HT1080 (cell line): ENCODE measurements around the gene MRTFA. TPM values are rescaled to one million over a fixed set of nuclear protein-coding genes. Genes with fewer than 3 reads are reported as not detected.

Experiments used
- DNase-seq: peaks from one replicate; pipeline ENCODE4 v3.0.0-alpha.2; 2015; ENCODE audit warnings: low read depth
- total RNA-seq: library from RNA; depleted of rRNA; stranded (reverse); fragments of >200 nt; shearing (Covaris generic); gene quantifications from 2 replicates; pipeline ENCODE4 v1.2.3, GENCODE V29; 2014

The MRTFA gene
- total RNA-seq, 1 experiment from 2014 or later, result 23.9 TPM

DNA sequence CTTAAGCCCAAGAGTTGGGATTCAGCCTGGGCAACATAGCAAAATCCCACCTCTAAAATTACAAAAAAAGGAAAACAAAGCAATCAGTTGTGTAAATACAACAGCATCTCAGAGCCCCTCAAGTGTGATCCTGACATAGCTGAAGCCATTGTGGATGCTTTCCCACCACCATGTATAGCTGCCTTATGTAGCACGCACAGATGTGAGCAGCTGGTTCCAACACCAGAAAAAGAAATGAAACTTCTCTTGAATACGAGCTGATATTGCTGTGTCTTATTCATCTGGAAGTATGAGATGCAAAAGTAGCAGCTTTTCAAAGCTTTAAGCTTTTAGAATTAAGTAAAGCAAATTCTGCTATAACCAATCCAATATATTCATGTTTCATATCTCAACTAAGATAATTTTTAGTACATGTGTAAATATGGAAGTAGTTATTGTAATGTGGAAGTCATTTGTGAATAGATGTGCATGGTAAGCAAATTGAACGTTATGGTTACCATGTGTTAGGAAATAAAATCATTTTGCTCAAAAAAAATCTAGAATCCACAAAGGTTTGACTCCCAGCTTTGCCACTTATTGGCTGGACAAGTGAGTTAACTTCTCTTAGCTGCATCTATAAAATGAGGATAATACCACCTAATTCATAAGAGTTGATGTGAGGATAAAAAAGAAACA lies 203.0 kb downstream of the MRTFA start:
- DNase-seq, result no peak

DNA sequence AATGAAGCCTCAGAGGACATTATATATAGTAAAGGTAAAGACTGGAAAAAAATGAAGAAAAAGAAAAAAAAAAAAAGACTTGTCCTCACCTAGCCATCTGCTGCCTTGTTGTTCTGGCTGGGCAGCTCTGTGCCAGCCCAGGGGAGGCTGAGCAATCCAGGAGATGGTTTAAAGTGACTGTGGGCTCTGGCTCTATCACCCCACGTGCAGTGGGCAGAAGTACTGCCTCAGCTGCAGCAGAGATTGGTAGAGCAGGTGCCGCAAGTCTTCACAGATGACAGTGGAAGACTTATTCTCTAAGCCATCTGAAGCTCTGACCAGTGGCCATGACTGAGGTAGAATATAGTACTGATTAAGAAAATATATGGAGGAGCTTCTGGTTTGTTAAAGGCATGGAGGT lies 203.9 kb downstream of the MRTFA start:
- DNase-seq, result no peak

DNA sequence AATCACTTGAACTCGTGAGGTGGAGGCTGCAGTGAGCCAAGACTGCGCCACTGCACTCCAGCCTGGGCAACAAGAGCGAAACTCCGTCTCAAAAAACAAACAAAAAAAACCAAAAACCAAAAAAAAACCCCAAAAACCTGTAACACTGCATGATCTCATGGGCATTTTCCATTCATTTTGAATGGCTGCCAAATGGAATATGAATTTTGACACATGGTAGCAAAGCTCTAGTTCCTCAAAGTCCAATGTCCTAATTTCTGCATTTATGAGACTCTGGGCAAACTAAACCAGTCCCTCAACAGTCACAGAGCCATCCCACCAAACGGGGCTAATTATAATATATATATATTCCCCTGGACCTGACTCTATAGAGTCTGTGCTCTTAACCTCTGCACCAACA lies 204.4 kb downstream of the MRTFA start:
- DNase-seq, result no peak

DNA sequence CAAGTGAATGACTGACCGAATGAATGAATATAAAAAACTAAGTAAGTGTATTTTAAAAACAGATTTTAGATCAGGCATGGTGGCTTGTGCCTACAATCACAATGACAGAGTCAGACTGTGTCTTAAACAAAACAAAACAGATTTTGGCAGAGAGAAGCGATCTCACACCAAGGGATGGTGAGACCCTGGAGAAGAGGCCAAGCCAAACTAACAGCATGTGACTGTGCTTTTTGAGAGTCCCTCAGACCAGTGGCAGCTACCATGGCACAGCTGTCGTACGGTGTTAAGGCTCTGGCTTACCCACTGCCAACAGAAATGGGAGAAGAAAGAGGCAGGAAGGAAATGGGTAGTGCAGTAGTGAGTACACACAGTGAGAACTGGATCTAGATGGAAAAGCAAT lies 205.5 kb downstream of the MRTFA start:
- DNase-seq, result no peak

DNA sequence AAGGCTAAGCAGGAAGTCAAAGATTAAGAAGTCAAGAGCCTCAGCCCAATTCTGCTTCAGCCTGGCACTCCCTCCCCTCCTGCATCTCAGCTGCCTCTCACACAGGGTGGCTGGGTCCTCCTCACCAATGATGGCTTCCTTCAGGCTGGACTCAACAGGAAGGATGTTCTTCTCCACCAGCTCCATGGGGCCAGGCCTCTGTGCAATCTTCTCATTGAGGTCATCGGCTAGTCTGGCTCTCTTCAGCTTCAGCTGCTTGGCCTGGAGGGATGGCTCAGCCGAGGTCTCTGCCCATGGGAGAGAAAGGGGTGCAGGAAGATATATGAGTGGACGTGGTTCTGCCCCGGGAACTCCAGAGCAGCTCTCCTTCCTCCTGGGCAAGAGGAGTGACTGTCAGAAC lies 207.0 kb downstream of the MRTFA start:
- DNase-seq, result no peak

DNA sequence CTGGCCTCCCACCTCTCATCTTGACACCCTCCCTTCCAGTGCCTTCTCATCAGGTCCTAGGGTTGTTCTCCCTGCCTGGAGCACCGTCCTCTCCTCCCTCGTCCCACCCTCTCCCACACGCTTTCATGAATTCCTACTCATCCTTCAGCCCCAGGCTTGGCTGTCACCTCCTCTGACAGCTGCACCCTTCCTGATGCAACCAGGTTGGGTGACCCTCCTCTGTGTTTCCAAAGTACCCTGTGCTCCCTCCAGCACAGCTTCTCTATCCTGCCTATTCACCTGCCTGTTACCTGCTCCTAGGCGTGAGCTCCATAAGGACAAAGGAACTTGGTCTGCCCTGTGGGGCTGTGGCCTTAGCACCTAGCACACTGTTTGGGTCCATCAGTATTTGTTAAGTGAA lies 207.7 kb downstream of the MRTFA start:
- no peak for DNase-seq

DNA sequence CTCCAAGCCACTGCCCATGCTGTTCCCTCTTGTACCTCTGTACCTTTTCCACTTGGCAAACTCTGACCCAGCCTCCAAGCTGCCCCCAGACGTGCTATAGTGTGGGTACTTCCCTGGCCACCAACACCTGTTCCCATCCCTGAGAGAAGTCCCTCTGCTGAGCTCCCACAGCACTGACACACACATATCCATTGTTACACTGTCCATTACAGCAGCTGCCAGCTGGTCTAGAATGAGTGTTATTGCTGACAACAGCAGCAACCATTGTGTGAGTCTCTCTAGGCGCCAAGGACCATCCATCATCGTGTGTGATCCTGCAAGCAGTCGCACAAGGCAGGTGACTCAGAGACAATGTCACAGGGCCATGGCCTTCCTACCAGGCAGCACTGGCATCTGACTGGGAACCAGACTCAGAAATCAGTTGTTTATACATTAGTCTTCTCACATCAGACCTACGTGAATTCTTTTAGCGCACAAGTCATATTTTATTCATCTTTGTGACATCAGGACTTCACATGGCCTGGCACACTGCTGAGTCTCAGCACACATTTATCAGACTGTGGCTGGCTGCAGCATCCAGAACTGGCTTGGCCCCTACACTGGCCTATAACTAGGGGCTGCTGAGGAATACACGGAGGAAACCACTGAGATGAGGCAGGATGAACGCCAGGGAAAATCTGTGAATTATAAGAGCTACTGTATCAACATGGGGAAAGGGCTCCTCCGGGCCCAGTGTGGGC lies 209.8 kb downstream of the MRTFA start:
- peak; percentile 11 for DNase-seq

DNA sequence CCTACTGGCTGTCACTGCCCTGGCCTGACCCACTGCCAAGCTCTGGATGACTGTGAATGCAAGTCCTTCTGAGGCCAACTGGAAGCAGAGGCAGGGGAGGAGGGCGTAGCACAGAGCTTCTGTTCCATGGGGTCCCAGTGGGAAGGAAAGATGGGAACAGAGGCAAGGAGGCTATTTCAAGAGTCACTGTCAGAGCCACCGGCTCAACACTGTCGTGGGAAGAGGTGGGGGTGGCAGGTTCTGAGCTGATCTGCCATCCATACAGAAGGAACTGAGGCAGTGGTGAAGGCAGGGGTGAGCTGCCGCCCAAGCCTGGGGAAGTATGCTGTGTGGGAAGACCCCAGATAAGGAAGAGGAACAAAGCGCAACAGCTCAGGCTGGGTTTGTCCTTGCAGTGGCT lies 211.4 kb downstream of the MRTFA start:
- no peak for DNase-seq

DNA sequence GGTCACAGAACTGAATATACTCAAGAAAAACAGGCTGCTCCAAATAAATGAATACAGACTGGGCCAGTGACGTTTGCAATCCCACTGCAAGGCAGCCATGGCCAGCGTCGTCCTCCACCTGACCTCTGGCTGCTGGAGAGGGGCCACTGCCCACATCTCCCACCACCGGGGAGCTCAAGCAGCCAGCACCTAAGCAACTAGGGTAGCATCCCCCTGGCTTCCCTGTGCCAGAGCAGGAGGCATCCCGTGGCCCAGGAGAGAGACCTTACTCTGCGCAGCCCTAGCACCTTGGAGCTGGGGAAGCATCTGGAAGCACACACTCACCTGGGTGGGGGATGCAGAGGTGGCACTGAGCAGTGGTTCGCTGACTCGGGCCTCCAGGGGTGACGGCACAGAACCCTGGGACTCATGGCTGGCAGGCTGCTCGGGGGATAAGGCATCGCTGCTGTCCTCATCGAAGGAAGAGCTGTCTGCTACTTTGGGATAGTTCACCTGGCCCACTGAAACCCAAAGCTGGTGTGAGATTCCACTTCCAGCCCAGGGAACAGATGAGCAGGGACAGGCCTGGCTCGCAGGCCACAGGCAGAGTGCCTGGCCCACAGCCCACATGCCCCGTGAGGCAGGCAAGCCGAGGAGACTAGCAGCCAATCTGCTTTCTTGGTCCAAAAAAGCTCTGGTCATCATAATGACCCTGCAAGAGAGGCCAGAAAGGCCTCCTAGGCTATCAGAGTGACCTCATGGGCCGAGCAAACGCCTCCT lies 212.5 kb downstream of the MRTFA start:
- no peak for DNase-seq

DNA sequence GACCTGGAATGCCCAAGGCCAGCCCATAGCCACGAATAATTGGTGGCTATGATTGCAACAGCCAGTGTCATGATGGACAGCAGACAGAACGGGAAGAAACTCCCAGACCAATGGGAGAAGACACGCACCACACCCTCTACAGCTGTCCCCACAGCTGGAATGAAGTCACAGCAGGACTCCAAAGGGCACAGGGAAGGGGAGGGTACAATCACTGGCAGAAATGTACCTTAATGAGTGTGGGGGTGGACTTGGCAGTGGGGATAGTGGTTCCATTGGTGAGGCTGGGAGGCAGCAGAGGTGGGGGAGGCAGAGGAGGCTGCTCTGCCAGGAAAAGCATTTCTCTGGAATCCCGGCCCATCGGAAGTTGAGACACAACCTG lies 213.2 kb downstream of the MRTFA start:
- no peak for DNase-seq

DNA sequence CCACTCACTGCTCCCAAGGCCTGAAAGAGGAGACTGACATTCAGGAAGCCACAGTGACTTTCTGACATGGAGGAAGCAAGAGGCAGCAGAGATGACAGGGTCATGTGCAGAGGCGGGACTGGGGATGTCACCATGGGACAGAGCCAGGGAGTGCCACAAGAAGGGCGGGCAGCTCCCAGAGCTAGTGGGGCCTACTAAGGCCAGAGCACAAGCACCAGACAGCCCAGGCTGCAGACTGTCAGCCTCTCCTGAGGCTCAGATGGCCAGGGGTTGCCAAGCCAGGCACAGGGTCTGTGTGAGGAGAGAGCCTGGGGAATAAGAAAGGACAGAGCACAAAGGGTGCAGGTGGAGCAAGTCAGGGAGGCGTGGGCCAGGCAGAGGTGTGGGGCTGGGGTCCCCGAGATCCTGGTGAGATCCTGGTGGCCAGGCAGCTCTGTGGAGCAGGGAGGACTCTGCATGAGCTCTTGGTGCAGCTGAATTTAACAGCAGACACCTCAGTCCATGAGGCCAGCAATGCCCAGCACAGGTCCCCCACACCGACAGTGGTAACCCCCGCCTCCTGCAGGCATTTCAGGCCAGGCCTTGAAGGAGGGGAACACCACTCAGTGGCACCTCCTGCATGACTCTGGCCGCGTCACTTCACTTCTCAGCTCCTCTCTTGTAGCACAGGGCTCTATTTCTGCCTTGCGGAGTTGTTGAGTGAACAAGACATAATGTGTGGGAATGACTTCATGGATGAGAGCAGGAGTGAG lies 213.8 kb downstream of the MRTFA start:
- no peak for DNase-seq

DNA sequence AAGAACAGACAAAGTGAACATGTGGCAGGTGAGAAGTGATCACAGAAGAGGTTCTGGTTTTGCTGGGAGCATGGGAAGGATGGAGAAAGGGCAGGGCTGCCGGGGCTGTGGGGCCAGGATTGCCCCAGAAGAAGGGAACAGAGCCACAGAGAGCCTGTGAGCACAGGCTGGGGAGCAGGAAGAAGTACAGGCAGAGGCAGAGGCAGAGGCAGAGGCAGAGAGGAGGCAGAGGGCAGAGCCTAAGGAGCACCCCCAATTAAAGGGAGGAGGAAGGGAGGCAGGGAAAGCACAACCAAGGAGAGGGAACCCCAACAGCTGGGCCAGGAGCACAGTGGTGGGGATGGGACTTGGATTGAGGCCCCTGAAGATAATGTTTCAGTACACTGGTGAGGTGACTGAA lies 214.6 kb downstream of the MRTFA start:
- DNase-seq, result no peak

DNA sequence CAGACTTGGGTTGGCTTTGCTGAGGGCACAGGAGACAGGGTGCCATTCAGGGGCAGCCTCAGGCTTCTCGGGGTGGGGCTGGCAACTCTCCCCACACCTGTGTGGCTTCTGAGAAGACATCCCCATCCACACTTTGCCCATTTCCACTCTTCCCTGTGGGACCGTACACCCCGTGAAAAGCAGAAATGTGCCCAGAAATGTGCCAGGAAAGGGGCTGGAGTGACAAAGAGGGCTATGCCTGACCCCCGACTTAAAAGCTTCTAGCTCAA lies 215.5 kb downstream of the MRTFA start:
- DNase-seq, result no peak

DNA sequence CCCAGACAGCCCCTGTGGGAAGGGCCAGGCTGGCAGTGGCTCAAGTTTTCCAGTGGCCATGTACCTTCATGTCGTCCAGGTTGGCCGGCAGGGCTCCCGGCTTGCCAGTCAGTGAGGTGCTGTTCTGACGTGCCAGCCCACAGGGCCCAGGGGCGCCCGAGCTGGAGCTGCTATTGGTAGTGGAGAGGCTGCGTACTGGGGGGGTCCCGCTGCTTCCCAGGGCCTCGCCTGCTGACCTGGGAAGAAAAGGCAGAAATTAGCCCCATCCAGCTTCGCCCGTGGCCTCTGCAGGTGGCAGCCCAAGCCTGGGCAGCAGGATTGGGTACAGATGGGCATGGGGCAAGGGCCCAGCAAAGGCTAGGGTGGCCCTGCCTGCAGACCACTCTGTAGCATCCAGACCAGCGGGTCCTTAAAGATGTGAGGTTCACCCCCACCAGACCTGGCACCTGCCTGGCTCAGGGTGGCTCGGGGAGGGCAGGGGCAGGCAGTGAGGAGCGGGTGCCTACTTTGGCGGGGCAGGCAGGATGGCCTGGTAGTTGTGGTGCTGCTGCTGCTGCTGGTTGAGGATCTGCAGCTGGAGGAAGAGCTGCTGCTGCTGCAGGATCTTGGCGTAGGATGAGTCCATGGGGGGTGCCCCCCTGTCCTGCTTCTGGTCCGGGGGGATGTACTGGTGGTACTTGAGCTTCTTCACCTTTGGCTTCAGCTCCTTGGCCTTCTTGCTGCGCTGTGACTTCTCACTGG lies 216.0 kb downstream of the MRTFA start:
- DNase-seq, result no peak

DNA sequence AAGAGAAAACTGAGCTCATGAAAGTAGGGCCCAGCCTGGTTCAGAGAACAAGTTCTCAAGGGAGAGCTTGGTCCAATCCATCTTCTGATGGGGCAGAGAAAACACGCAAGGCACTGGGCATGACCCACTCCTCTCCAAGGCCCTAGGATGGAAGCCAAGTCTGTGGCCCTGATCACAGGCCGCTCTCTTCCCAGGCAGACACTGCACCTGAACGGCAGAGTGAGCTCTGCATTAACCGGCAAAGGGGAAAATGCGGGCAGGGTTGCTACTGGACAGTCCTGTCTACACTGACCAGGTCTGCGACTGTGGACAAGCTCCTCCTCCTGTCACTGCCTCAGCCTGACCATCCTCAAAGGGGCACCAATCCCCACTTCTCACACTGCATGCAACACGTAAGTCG lies 216.8 kb downstream of the MRTFA start:
- no peak for DNase-seq

DNA sequence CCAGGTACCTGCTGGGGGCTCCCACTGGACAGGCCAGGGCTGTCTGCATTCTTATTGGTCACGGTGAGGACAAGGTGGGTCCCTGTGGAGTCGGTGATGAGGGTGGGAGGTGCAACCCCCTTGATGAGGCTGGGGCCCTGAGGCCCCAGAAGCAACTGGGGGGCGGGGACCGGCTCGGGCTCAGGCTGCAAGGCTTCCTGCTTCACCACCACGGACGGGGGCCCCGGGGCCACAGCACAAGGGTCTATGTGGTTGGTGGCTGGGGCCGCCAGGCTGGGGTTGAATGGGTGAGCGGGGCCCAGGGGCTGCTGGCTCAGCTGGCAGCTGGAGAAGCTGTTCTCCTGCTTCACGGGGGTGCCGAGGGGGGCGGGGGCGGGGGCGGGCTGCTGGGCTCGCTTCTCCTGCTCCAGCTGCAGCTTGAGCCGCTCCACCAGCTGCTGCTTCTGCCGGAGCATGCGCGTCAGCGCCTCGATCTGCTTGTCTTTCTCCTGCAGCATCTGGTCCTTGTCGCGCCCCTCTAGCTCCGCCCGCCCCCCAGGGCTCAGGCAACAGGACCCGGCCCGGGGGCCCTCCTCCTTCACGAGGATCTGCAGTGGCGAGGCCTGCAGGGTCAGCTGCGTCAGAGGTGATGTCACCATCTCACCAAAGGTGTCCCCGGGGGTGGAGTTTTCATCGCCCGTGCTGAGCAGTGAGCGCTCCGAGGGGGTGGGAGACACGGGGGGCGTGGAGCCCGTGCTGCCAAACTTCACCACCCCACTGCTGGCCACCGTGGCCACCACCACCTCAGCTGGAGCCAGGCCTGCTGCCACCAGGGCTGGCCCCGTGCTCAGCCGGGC lies 217.9 kb downstream of the MRTFA start:
- no peak for DNase-seq

DNA sequence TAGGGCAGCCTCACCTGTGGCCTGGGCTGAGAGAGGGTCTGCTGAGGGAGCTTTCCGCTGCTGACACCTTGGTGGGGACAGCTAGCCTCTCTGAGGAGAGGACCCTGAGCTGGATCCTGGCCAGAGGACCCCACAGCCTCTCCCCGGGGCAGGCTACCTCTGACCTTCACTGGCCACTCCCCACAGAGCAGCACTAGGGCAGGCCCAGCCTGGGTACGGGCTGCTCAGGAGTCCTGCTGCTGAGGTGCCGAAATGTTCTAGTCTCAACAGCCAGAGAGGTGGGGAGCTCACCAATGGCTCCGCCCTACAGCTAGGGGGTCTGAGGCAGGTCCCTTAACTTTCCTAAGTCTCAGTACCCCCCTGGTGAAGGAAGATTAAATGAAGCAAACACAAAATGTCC lies 218.6 kb downstream of the MRTFA start:
- DNase-seq, result no peak

DNA sequence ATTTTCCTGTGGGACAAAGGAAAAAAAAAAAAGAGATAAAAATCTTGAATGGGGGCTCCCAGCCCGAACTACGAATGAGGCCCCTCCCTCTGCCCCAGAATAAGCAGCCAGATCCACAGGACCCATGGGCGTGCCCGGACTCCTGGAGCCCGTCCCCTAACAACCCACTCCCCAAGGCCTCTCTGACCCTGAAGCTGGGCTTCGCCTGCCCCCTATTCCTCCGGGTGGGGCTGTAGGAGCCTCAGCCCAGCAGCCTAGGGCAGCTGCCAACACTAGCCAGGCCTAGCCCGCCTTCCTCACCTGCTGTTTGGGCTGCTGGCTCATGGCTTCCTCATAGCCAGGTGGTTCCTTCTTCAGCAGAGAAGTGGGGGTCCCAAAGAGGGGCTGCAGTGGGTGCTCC lies 219.5 kb downstream of the MRTFA start:
- no peak for DNase-seq

DNA sequence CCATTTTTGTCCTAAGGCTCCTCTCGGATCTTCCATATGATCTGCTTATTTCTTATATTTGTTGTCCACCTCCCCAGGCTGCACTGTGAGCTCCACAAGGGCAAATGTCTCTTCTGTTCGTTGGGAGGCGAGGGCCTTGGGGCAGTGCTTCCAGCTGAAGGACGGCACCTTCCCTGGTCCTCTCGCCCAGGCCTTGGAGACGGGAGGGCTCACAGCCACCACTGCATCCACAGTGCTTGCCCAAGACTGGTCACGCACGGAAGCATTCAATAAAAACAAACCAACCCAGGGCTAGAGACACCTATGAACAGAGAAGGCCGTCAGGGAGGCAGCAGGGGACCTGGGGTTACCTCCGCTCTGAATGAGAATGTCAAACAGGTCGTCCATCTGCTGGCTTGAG lies 219.9 kb downstream of the MRTFA start:
- DNase-seq, result no peak

DNA sequence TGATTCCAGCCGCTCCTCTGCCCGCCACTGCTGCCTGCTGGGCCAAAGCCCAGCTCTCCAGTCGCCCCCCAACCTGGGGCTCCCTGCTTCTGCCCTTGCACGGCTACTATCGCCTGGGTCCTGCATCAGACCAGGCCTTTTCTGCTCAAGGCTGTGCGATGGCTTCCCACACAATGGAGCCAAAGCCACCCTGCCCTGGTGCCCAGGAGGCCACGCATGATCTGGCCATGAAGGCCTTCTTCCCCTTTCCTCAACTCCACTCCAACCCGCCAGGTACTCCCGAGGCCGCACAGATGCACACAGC lies 220.3 kb downstream of the MRTFA start:
- no peak for DNase-seq
